GM21423 (cell line): Measurements from ENCODE around the gene SLC25A36.
A peak's percentile ranks its signal among the peaks of the same experiment; 100 is the strongest.
"Not testable (repeated sequence)": the region's sequence is repeated elsewhere in the genome, so short reads cannot be mapped to it uniquely, and the experiment has no call there.

Experiments
- ATAC-seq: cut with Tn5 transposase; IDR thresholded peaks from one replicate; pipeline ENCODE4 v1.9.1; 2021; ENCODE audit warnings: mild to moderate bottlenecking, moderate library complexity; ENCODE audit not compliant: unreplicated experiment

Gene SLC25A36

DNA sequence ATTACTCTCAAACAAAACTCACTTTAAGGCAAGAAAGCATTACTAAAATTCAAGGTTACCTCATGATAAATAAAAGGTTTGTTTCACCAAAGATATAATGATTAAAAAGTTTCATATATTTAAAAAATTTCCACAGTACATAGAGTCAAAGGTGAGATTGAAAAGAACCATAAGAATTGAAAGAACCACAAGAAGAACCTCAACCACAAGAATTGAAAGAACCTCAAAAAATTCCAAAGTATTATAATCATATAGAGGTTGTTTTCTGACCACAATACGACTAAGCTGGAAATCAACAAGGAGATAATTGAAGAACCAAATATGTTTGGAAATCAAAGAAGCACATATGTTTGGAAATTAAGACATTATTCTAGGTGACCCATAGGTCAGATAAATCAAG is 52.7 kb downstream of the SLC25A36 start:
- no peak for ATAC-seq

DNA sequence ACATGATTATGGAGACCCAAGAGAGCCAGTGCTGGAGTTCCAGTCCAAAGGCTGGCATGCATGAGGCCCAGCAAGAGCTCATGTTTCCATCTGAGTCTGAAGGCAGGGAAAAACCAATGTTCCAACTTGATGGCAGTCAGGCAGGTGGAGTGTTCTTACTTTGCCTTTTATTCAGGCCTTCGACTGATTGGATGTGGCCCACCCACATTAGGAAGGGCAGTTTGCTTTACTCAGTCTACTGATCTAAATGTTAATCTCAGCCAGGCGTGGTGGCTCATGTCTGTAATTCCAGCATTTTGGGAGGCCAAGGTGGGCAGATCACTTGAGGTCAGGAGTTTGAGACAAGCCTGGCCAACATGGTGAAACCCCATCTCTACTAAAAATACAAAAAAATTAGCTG is 53.2 kb downstream of the SLC25A36 start:
- not testable (repeated sequence) for ATAC-seq

DNA sequence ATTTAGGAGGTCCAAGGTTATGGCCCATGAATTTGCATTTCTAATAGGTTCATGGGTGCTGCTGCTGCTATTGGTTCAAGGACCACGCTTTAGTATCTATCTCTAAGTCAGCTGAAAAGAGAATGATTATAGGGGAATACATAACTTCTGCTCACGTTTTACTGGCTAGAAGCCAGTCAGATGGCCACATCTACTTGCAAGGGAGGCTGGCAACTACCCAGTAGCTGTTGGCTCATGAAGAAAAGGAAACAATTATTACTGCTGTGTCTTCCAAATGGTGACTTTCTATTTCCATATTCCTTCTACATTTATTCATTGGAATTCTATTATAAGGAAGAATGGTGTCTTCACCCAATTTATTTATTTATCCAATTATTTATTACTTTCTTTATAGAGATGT is 54.2 kb downstream of the SLC25A36 start:
- ATAC-seq: no peak

DNA sequence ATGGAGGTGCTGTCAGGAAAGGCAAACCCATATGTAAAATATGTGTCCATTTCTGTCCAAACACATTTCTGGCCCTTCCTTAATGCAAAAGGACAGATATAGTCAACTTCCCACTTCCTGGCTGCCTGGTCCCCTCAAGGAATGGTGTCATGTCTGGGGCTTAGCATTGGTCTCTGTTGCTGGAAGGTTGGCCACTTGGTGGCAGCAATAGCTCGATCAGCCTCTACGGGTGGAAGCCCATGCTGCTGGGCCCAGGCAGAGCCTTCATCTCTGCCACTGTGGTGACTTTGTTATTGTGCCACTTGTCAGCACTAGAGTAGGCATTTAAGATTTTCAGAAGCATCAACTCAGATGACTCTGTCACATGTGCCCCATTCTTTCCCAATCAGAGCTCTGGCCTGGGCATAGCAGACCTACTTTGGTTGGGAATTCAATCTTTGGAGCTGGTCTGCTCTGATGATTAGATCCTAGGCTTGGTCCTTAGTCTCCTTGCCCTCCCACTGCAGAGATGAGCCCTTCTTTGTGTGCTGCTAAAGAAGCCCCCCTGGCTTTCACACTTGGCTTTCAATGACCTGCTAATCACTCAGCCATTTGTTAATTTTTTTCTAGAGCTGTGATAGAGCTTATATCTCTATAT is 58.5 kb downstream of the SLC25A36 start:
- peak; percentile 56 for ATAC-seq

DNA sequence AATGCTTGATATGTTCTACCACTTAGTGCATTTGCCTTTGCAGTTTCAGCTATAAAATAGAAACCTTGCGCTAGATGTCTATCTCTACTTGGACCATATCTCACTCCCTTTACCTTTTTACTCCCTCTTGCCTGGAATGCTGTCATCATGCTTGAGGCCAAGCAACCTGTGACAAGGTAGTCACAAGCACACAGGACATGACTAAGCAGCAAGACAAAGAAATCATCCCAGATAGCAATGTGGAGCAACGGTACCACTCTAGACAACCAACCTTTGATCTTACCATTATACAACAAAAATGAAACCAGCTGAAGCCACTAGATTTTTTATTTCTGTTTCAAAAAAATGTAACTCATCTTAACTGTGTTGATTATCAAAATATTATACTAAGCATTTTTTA is 59.0 kb downstream of the SLC25A36 start:
- ATAC-seq: no peak

DNA sequence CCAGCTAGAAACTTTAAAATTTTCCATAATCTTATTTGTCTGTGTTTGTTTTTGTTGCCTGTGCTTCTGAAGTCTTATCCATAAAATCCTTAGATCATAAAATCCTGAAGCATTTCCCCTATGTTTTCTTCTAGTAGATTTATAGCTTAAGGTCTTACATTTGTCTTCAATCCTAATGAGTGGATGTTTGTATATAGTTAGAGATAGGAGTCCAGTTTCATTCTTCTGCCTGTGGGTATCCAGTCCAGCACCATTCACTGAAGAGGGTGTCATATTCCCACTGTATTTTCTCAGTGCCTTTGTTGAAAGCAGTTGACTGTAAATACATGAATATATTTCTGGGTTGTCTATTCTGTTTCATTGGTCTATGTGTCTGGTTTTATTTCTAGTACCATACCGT is 64.7 kb downstream of the SLC25A36 start:
- no peak for ATAC-seq

DNA sequence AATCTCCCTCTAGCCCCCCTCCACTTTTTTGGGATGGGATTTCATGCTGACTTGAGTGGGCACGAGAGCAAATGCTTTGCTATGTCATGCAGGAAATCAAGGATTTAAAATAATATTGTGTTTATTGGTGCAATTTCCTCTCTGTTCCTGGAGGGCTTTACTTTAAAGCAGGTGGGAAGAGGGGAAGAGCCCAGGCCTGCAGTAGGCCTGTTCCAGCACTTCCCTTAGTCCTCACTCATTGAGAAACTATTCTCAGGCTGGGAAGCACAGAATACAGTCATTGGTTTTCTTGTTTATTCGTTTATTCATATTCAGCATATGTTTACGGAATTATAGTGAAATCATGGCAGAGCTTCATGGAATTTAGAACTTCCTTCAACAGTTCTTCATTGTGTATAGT is 67.9 kb downstream of the SLC25A36 start:
- no peak for ATAC-seq

DNA sequence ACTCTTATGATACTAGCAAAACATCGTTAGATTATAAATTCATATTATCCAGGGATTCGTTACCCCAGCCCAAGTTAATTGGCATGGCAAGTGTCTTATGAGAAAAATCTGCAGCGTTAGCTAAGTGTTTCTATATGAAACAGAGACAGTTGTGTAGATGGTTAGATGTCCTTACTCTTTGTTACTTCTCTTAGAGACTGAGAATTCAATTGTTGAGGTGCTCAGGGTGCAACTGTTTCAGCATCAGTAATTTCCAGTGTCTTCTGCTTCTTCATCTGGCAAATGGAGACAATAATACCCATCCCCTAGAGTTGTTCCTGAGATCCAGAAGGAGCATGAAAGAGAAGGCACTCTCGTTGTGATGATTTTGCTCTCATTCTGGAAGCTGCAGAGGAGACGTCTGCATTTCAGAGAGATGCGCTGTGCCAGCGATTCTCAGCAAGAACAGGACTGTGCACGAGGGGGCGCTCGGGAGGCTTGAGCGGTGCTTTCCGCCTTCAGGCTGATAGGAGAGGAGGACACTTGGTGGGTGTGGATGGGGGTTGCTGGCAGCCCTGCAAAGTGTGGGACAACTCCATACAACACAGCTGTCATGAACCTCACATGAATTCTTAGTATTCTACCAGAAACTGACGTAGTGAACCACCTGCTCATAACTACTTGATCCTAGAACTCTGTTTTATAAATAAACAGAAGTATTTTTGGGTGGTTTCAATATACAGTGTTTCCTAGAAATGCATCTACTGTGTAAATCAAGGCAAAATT is 69.8 kb downstream of the SLC25A36 start:
- peak; percentile 84 for ATAC-seq

DNA sequence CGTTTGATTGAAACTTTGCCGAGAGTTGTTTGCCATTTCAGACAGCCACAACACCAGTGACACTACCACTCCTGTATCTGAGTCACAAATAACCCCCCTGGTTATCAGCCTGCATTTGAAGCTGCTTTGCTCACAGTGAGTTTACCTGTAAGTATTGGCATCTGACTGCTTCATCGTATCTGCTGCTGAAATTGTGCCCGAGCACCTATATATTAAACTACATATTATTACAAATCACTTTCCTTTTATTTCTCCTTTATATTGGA is 70.3 kb downstream of the SLC25A36 start:
- no peak for ATAC-seq

DNA sequence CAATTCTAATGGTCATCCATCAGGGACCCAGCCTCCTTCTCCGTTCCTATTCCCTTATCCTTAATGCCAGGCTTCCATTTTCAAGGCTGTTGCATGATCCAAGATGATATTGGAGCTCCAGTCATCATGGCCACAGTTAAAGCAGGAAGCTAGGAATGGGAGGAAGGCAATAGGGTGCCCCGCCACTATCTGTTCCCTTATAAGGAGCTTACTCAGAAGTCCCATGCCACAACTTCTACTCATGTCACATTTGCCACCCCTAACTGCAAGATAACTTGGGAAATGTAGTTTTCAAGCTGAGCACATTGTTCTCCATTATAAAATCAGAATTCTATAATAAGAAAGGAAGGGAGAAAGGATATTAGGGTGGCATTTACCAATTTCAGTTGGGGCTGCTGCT is 70.9 kb downstream of the SLC25A36 start:
- no peak for ATAC-seq

DNA sequence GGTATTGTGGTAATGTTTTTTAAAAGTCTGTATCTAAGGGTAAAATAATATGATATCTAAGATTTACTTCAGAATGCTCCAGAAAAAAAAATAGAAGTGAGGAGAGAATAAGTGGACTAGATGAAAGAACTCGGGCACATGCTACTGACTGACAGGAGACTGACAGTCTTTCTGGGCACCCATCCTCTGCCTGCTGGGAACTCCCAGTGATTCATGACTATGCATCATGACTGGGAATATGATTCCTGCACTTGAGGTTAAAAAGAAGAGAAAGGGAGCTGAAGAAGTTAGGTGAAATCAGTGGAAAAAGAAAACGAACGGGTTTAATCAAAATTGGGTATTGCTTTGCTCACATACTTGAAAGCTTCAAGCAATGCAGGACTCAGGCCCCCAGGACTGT is 73.8 kb downstream of the SLC25A36 start:
- ATAC-seq: no peak

DNA sequence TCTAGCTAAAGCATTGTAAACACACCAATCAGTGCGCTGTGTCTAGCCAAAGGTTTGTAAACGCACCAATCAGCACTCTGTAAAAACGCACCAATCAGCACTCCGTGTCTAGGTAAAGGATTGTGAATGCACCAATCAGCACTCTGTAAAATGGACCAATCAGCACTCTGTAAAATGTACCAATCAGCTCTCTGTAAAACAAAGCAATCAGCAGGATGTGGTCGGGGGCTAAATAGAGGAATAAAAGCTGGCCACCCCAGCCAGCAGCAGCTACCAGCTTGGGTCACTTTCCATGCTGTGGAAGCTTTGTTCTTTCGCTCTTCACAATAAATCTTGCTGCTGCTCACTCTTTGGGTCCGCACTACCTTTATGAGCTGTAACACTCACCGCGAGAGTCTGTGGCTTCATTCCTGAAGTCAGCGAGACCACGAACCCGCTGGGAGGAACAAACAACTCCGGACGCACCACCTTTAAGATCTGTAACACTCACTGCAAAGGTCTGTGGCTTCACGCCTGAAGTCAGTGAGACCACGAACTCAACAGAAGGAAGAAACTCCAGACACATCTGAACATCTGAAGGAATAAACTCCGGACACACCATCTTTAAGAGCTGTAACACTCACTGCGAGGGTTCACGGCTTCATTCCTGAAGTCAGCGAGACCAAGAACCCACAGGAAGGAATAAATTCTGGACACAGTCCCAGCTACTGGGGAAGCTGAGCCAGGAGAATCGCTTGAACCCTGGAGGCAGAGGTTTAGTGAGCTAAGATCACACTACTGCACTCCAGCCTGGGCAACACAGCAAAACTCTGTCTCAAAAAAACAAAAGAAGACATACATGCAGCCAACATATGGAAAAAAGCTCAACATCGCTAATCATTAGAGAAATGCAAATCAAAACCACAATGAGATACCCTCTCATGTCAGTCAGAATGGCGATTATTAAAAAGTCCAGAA is 76.0 kb downstream of the SLC25A36 start:
- not testable (repeated sequence) for ATAC-seq

DNA sequence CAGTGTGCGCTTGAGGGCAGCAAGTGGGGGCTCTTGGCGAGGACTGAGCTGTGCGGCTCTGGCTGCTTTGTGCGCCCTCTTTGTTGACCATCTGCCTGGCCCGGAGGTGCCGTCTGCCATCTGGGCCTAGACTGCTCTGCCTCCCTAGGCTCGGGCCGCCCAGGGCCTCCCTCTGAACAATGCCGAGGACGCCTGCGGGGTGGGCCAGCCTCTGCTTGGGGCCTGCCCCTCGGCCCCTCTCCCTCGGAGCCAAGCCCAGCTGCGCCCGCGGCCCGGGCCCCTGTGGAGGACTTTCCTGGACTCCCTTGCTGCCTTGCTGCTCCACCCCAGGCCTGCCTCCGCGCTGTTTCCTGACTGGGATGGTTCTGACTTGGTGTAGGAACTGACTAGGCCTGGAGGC is 77.6 kb downstream of the SLC25A36 start:
- ATAC-seq: no peak

DNA sequence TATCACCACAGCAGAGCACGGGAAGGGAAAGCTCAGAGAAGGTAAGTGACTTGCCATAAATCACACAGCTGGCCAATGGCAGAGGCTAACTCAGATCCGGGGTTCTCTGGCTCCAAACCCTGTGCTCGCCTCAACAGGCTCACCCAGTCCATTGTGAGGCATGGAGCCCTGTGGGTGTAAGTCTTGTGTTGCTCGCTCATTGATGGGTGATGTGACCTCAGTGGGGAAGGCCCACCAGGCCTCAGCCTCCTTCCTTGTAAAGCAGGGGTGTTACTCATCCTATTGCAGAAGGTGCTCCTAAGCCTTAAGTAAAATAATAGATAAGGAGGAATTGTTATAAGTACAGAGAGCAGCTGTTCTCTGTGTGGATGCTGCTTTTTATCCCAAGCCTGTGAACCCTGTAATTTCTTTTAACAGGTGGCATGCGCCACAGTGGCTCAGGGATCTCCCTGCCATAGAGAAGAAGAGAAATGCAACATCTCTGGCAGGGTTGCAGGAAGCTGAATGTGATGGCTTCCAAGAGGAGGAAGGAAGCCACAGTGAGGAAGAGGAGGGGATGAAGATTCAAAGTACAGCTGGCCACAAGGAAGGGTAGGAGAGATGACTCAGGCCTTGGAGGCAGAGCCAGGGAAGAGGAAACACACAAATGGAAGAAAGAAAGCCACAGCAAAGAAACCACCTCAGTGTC is 78.7 kb downstream of the SLC25A36 start:
- no peak for ATAC-seq

DNA sequence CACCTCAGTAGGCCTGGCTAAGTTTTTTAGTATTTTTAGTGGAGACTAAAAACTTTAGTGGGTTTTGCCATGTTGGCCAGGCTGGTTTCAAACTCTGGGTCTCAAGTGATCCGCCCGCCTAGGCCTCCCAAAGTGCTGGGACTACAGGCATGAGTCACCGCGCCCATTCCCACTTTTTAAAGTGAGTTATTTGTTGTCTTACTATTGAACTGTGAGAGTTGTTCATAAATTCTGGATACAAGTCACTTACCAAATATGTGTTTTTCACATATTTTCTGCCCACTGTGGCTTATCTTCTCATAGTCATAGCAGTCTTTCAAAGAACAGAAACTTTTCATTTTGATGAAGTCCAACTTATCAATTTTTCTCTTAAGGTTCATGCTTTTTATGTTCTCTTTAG is 79.6 kb downstream of the SLC25A36 start:
- ATAC-seq: no peak
